Mucosa of stomach (tissue), 1 donor: ENCODE results near the gene DLG1.
"Not testable (repeated sequence)": the region's sequence is repeated elsewhere in the genome, so short reads cannot be mapped to it uniquely, and the experiment has no call there.

Experiments
- H3K27me3 ChIP-seq: one replicate; pipeline ENCODE4 v1.7.0; 2013; ENCODE audit warnings: mild to moderate bottlenecking, low read length; ENCODE audit not compliant: control insufficient read depth, insufficient read depth
- H3K36me3 ChIP-seq: one replicate; pipeline ENCODE4 v1.7.0; 2013; ENCODE audit warnings: low read length; ENCODE audit not compliant: control insufficient read depth, insufficient read depth
- H3K4me1 ChIP-seq: one replicate; pipeline ENCODE4 v1.7.0; 2013; ENCODE audit warnings: mild to moderate bottlenecking, low read length; ENCODE audit not compliant: control insufficient read depth, insufficient read depth
- H3K4me3 ChIP-seq: one replicate; pipeline ENCODE4 v1.7.0; 2013; ENCODE audit warnings: low read length
- H3K9ac ChIP-seq: one replicate; pipeline ENCODE4 v1.7.0; 2013; ENCODE audit warnings: mild to moderate bottlenecking, low read length, moderate library complexity
- H3K9me3 ChIP-seq: one replicate; pipeline ENCODE4 v1.7.0; 2013; ENCODE audit warnings: mild to moderate bottlenecking, low read length, moderate library complexity; ENCODE audit not compliant: control insufficient read depth
- donor health status: Pancreatic carcinoma.

Gene DLG1

DNA sequence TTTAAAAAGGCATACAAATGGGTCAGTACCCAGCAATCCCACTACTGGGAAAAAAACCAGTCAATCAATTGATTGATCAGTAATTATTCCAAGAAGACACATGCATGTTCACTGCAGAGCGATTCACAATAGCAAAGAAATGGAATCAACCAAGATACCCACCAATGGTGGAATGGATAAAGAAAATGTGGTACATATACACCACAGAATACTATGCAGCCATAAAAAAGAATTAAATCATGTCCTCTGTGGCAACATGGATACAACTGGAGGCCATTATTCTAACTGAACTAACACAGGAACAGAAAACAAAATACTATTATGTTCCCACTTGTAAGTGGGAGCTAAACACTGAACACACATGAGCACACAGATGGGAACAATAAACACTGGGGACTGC, 103.1 kb downstream of the DLG1 start:
- H3K9me3 ChIP-seq: no peaks in the 10 kb centered on the region
- no peak overlapping the region for H3K4me3 ChIP-seq
- no peak overlapping the region for H3K9ac ChIP-seq
- no peaks in the 10 kb centered on the region for H3K4me1 ChIP-seq
- H3K36me3 ChIP-seq: no peaks in the 10 kb centered on the region
- H3K27me3 ChIP-seq: no peaks in the 10 kb centered on the region

DNA sequence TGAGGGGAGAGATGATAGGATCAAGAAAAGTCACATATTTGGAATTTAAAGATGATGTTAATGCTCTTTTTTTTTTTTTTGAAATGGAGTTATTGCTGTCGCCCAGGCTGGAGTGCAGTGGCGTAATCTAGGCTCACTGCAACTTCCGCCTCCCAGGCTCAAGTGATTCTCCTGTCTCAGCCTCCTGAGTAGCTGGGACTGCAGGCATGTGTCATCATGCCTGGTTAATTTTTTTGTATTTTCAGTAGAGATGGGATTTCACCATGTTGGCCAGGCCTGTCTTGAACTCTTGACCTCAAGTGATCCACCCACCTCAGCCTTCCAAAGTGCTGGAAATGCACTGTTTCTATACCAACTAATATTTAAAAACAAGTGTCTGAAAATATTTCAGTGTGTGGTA, 104.7 kb downstream of the DLG1 start:
- H3K9me3 ChIP-seq, H3K36me3 ChIP-seq, H3K27me3 ChIP-seq, H3K4me1 ChIP-seq, H3K4me3 ChIP-seq, H3K9ac ChIP-seq: not testable (repeated sequence)

DNA sequence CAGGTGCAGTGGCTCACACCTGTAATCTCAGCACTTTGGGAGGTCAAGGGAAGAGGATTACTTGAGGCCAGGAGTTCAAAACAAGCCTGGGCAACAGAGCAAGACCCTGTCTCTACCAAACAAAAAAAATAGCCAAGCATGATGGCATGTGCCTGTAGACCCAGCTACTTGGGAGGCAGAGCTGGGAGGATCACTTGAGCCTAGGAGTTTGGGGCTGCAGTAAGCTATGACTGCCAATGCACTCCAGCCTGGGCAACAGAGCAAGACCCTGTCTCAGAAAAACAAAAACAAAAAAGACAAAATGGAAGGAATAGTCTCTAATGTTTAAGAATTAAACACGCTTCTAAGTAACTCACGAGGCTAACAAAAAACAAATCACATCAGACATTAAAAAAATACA, 106.5 kb downstream of the DLG1 start:
- no peaks in the 10 kb centered on the region for H3K9me3 ChIP-seq
- no peaks in the 10 kb centered on the region for H3K36me3 ChIP-seq
- H3K27me3 ChIP-seq: no peaks in the 10 kb centered on the region
- no peak overlapping the region for H3K4me3 ChIP-seq
- H3K9ac ChIP-seq: no peak overlapping the region
- H3K4me1 ChIP-seq: no peaks in the 10 kb centered on the region

DNA sequence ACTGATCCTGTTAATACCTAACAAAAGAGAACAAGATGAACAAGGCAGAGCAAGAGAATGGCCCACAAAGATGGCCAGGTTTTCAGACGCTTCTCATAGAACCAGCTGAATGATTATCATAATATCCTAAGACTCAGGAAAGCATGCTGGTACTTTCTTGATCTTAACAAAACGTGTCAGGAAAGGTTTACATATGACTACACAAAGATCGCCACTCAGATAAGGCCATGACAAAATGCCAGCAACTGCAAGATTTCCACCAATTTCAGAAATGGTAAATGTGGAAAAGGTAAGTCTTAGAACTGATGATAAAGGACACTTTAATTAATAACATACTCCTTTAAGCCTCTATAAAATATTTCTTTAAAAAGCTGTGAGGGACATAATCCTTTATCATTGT, 108.8 kb downstream of the DLG1 start:
- H3K36me3 ChIP-seq: no peaks in the 10 kb centered on the region
- H3K9me3 ChIP-seq: no peaks in the 10 kb centered on the region
- H3K4me3 ChIP-seq: no peak overlapping the region
- H3K27me3 ChIP-seq: no peaks in the 10 kb centered on the region
- no peaks in the 10 kb centered on the region for H3K4me1 ChIP-seq
- H3K9ac ChIP-seq: no peak overlapping the region

DNA sequence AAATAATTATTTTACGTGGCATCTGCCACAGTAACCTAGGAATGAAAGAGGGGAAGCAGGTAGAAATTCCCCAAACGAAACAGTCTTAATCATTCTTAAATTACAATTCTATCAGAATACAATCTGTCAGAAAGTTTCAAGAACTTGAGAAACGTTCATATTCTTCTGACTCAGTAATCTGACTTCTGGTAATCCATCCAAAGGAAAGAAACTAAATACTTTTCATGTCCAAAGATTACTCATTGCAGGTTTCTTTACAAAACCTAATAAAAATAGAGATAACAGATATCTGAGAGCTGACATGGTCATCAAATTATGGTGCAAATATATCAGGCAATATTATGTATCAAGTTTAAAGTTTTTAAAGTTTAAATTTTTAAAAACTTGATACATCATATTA, 109.4 kb downstream of the DLG1 start:
- Histone ChIP-seq H3K9ac (no peak overlapping the region), H3K4me1 (no peaks in the 10 kb centered on the region), H3K36me3 (no peaks in the 10 kb centered on the region), H3K9me3 (no peaks in the 10 kb centered on the region), H3K4me3 (no peak overlapping the region), H3K27me3 (no peaks in the 10 kb centered on the region)

DNA sequence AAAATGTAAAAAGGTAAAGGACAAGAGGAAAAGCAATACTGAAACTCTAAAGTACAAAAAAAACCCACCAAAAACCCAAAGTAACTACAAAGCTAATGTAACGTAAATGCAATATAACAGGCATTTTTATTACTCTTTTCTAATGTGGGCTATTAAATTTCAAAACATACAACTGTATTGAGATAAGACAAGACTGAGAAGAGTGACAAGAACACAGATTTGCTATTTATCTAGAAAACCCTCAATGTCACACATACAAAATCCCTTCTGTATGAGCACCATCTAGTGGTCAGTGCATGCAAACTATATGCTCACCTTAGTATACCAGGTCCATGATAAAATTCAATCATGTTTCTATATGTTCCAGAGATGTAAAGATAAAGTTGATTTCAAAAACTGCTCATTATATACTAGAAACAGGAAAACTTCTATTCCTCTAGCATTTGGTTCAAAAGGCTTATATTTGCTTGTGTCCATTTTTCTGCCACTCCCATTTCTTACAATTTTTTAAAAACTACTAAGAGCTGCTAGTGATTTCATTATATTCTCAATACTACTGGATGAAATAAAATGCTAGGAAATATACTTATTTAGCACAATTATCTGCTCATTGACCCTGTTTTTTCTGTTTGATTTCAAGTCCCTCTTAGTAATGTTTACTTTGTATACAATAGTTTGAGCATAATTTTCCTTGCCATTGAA, 111.4 kb downstream of the DLG1 start:
- Histone ChIP-seq H3K36me3 (no peaks in the 10 kb centered on the region), H3K27me3 (no peaks in the 10 kb centered on the region), H3K9me3 (no peaks in the 10 kb centered on the region), H3K4me3 (no peak overlapping the region), H3K4me1 (no peaks in the 10 kb centered on the region), H3K9ac (no peak overlapping the region)

DNA sequence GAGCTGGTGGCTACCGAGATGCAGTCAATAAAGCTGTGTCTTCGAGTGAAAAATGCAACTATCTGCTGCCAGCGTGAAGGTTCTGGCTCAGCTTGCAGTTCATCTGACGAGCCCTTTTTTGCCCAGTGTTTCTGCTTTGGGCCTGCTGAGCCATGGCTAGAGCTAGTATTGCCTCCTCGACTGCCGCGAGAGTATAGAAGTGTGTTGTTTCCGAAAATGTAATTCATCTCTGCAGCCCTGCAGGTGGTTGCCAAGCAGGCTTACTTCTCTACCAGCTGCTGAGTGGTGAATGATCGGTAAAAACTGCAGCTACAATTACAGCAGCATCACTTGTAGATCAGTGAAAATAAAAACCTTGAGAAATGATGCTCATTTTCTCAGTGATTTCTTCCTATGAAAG, 114.8 kb downstream of the DLG1 start:
- peaks cover 8% of the 10 kb centered on the region for H3K4me1 ChIP-seq
- H3K27me3 ChIP-seq: no peaks in the 10 kb centered on the region
- no peaks in the 10 kb centered on the region for H3K9me3 ChIP-seq
- no peak overlapping the region for H3K4me3 ChIP-seq
- no peak overlapping the region for H3K9ac ChIP-seq
- no peaks in the 10 kb centered on the region for H3K36me3 ChIP-seq

DNA sequence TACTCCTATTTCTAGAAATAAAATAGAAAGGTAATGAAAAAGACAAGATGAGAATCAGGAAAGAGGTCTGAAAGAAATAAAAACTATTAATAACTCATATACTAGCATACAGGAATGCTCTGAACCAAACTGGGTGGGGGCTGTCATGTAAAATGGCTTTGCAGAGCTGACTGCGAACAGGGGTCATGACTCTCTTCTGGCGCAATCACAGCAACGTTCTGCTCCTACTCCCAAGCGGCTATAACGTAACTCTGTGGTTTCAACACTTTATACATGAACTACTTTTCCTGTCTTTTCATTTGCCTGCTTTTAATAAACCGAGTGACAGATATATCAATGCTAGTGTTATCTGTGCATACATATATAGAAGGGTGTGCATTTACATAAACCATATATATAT, 116.7 kb downstream of the DLG1 start:
- H3K4me3 ChIP-seq: no peak overlapping the region
- no peaks in the 10 kb centered on the region for H3K27me3 ChIP-seq

DNA sequence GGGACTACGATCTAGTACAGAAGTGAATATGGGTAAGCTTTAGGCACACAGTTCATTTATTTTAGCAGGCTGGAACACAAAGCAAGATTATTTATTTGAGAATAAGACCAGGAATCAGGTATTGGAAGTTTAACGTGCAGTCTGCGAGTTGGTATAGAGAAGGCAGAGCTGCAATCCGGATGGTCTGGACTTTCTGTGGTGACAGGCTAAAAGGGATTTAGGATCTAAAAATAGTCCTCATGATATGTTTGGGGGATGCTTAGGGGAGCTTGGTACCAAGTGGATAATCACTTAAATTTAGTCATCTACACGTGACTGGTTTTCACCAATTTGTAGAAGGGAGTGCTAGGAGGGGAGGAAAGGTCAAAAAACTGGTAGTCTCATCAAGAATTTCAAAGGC, 119.4 kb downstream of the DLG1 start:
- Histone ChIP-seq H3K9ac (no peak overlapping the region), H3K27me3 (no peaks in the 10 kb centered on the region), H3K36me3 (no peaks in the 10 kb centered on the region), H3K4me3 (no peak overlapping the region), H3K9me3 (no peaks in the 10 kb centered on the region), H3K4me1 (peaks cover 8% of the 10 kb centered on the region)

More for the DNA sequence above, 116.7 kb downstream of the DLG1 start:
- no peaks in the 10 kb centered on the region for H3K36me3 ChIP-seq
- H3K9ac ChIP-seq: no peak overlapping the region
- H3K9me3 ChIP-seq: no peaks in the 10 kb centered on the region
- H3K4me1 ChIP-seq: peaks cover 8% of the 10 kb centered on the region

DNA sequence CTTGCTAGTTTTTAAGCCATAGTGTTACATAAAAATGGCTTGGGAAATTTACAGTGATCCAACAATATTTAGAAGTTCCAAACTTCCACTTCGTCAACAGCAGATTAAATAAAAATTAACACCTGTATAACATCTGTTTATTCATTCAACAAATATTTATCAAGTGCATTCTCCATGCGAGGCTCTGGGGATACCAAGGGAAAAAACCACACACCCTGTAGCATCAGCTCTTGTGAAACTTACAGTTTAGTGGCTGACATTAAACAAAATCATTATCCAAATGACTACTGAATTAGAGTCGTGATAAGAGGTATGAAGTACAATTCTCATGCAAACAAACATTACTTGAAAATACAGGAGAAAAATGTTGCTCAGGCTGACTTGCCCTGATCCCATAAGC, 122.9 kb downstream of the DLG1 start:
- no peak overlapping the region for H3K9ac ChIP-seq
- no peaks in the 10 kb centered on the region for H3K27me3 ChIP-seq
- H3K4me1 ChIP-seq: peaks cover 1% of the 10 kb centered on the region
- H3K9me3 ChIP-seq: no peaks in the 10 kb centered on the region
- H3K36me3 ChIP-seq: no peaks in the 10 kb centered on the region
- H3K4me3 ChIP-seq: no peak overlapping the region

DNA sequence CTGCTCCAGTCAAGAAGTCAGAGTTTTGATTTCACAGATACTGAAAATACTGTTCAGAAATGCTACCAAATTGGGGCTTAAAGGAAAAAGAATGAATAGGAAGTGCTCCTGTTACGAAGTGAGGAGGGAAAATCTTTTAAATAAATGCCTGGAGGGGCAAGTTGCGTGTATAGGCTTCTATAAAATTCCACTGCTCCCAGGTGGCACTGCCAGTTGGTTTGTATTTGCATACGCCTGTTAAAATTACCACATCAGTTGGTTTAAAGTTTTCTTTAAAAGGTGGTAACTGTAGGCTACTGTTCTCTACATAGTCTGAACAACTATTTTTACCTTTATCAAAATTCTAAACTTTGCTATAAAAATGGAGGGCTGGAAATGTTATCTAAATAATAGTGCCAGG, 123.5 kb downstream of the DLG1 start:
- Histone ChIP-seq H3K9ac (no peak overlapping the region), H3K27me3 (no peaks in the 10 kb centered on the region), H3K9me3 (no peaks in the 10 kb centered on the region), H3K4me1 (no peaks in the 10 kb centered on the region), H3K36me3 (no peaks in the 10 kb centered on the region), H3K4me3 (no peak overlapping the region)

DNA sequence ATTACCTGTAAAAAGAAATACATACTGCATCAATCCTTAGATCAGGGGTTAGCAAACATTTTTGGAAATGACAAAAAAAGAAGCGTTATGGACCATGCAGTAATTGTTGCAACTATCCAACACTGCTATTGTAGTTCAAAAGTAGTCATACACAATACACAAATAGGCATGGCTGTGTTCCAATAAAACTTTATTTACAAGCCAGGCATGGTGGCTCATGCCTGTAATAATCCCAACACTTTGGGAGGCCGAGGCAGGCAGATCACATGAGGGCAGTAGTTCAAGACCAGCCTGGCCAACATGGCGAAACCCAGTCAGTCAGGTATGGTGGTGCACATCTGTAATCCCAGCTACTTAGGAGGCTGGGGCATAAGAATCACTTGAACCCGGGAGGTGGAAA, 124.8 kb downstream of the DLG1 start:
- Histone ChIP-seq H3K9me3 (no peaks in the 10 kb centered on the region), H3K4me1 (no peaks in the 10 kb centered on the region), H3K4me3 (no peak overlapping the region), H3K36me3 (no peaks in the 10 kb centered on the region), H3K27me3 (no peaks in the 10 kb centered on the region), H3K9ac (no peak overlapping the region)

DNA sequence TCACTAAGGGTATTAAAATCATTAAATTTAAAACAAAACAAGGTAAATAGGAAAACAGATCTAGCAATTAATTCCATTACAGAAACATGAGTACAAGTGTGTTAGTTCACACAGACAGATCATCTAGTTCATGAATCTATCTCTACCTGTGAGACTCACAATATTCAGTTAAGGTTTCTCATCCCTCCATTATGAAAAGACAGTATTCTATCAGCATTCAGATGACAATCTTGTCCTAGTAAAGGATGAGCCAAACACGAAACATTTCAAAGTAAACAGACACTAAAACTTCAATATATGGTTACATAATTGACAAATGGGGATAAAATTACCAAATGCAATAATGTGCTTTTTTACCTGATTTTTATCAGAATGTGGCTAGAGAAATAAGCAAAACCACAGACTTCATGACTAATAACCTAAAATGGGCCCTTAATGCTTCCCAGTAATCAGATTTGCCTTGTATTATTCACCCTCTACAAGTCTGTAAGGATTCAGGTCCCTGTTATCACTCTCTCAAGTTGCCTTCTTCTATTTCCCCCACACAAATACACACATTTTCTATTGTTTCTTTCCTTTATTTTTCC, 126.8 kb downstream of the DLG1 start:
- Histone ChIP-seq H3K36me3 (no peaks in the 10 kb centered on the region), H3K4me3 (no peak overlapping the region), H3K4me1 (no peaks in the 10 kb centered on the region), H3K9me3 (no peaks in the 10 kb centered on the region), H3K9ac (no peak overlapping the region), H3K27me3 (no peaks in the 10 kb centered on the region)
